ENCODE measurements around the gene GID8. TPM values are rescaled to one million over a fixed set of nuclear protein-coding genes. Genes with fewer than 3 reads are reported as not detected.

The GID8 gene
- polyA plus RNA-seq, 1 donor from 2014 or later = 54.8 TPM

DNA sequence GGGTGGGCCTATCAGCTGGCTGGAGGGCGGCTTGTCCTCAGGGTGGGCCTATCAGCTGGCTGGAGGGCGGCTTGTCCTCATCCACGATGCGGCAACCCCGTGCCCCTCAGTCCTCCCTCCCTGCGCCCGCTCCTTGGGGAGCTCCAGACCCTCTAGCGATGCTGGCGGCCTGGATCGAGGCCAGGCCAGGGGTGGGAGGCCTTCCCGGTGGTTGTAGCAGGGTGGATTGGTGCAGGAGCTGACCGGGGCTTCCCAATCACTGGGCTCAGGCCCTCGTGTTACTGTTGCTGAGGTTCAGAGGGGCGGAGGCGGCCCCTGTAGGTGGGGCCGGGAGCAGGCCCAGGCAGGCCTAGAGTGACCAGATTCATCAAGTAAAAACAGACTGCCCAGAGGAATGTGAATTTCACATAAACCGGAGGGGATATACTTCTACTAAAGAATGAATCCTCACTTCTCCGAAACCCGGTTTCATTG is 23.4 kb downstream of the GID8 start:
- H3K27ac ChIP-seq (ENCODE audit: low read length) = no peak overlapping the region
- no peak overlapping the region for H2AFZ ChIP-seq (ENCODE audit: low read depth, low read length)
- H4K20me1 ChIP-seq (ENCODE audit: insufficient read depth) = no peaks in the 10 kb centered on the region
- no peaks in the 10 kb centered on the region for H3F3A ChIP-seq (ENCODE audit: insufficient read depth, low read length, poor library complexity, severe bottlenecking)
- H3K9me2 ChIP-seq (ENCODE audit: insufficient read depth, low read length) = no peaks in the 10 kb centered on the region
- H3K79me2 ChIP-seq (replicated peaks; ENCODE audit: insufficient read depth, low read length) = no peaks in the 10 kb centered on the region
- no peaks in the 10 kb centered on the region for H3K9me3 ChIP-seq (ENCODE audit: low read length)
- no peak overlapping the region for H3K9ac ChIP-seq (ENCODE audit: low read length)
- H3K27me3 ChIP-seq (ENCODE audit: insufficient read depth, low read depth, low read length) = no peaks in the 10 kb centered on the region
- TF ChIP-seq TAF1 (IDR thresholded peaks at IDR 0.05; ENCODE audit: low read depth) = no peak
- TF ChIP-seq POLR2AphosphoS5 (IDR thresholded peaks at IDR 0.05) = no peak
- TF ChIP-seq, protein P1, sequence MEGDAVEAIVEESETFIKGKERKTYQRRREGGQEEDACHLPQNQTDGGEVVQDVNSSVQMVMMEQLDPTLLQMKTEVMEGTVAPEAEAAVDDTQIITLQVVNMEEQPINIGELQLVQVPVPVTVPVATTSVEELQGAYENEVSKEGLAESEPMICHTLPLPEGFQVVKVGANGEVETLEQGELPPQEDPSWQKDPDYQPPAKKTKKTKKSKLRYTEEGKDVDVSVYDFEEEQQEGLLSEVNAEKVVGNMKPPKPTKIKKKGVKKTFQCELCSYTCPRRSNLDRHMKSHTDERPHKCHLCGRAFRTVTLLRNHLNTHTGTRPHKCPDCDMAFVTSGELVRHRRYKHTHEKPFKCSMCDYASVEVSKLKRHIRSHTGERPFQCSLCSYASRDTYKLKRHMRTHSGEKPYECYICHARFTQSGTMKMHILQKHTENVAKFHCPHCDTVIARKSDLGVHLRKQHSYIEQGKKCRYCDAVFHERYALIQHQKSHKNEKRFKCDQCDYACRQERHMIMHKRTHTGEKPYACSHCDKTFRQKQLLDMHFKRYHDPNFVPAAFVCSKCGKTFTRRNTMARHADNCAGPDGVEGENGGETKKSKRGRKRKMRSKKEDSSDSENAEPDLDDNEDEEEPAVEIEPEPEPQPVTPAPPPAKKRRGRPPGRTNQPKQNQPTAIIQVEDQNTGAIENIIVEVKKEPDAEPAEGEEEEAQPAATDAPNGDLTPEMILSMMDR (IDR thresholded peaks at IDR 0.05; ENCODE audit: poor library complexity, severe bottlenecking) = no peak
- TF ChIP-seq RAD21 (conservative IDR thresholded peaks at IDR 0.05) = no peak
- TF ChIP-seq, protein P2, sequence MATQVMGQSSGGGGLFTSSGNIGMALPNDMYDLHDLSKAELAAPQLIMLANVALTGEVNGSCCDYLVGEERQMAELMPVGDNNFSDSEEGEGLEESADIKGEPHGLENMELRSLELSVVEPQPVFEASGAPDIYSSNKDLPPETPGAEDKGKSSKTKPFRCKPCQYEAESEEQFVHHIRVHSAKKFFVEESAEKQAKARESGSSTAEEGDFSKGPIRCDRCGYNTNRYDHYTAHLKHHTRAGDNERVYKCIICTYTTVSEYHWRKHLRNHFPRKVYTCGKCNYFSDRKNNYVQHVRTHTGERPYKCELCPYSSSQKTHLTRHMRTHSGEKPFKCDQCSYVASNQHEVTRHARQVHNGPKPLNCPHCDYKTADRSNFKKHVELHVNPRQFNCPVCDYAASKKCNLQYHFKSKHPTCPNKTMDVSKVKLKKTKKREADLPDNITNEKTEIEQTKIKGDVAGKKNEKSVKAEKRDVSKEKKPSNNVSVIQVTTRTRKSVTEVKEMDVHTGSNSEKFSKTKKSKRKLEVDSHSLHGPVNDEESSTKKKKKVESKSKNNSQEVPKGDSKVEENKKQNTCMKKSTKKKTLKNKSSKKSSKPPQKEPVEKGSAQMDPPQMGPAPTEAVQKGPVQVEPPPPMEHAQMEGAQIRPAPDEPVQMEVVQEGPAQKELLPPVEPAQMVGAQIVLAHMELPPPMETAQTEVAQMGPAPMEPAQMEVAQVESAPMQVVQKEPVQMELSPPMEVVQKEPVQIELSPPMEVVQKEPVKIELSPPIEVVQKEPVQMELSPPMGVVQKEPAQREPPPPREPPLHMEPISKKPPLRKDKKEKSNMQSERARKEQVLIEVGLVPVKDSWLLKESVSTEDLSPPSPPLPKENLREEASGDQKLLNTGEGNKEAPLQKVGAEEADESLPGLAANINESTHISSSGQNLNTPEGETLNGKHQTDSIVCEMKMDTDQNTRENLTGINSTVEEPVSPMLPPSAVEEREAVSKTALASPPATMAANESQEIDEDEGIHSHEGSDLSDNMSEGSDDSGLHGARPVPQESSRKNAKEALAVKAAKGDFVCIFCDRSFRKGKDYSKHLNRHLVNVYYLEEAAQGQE (IDR thresholded peaks at IDR 0.05; ENCODE audit: borderline replicate concordance) = no peak
- no peak for TF ChIP-seq SMC3 (conservative IDR thresholded peaks at IDR 0.05; ENCODE audit: poor library complexity)
- no peak for TF ChIP-seq MXI1 (conservative IDR thresholded peaks at IDR 0.05; ENCODE audit: poor library complexity, severe bottlenecking)
- no peak overlapping the region for H3K4me3 ChIP-seq (ENCODE audit: low read length)
- no peak overlapping the region for H3K4me2 ChIP-seq (ENCODE audit: low read length)
- no peaks in the 10 kb centered on the region for H3K36me3 ChIP-seq (ENCODE audit: insufficient read depth, low read length)

DNA sequence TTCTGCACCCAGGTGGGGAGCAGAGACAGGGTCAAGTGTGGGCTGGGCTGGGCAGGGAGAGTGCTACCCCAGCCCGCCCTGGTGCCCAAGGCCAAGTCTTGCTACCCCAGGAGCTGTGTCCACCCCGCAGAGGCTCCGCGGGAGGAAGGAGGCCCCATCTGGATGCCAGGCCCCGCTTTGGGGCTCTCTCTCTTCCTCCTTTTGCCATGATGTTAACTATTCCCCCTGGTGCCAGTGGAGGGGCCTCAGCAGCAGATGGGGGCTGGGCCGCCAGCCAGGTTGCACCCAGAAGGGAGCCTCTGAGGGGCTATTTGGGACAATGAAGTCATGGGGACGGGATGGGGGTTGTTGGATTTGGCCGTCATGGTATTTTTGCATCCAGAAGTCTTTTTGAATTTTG is 23.9 kb downstream of the GID8 start:
- H4K20me1 ChIP-seq (ENCODE audit: insufficient read depth) = no peaks in the 10 kb centered on the region

More for the DNA sequence above, 23.9 kb downstream of the GID8 start:
- Histone ChIP-seq H3K27me3 (ENCODE audit: insufficient read depth, low read depth, low read length) (no peaks in the 10 kb centered on the region), H3K4me3 (ENCODE audit: low read length) (no peak overlapping the region), H3K27ac (ENCODE audit: low read length) (no peak overlapping the region), H3K36me3 (ENCODE audit: insufficient read depth, low read length) (no peaks in the 10 kb centered on the region), H3K79me2 (replicated peaks; ENCODE audit: insufficient read depth, low read length) (no peaks in the 10 kb centered on the region), H2AFZ (ENCODE audit: low read depth, low read length) (no peak overlapping the region), H3K9me3 (ENCODE audit: low read length) (no peaks in the 10 kb centered on the region), H3K4me2 (ENCODE audit: low read length) (no peak overlapping the region), H3K9ac (ENCODE audit: low read length) (no peak overlapping the region), H3K9me2 (ENCODE audit: insufficient read depth, low read length) (no peaks in the 10 kb centered on the region), H3F3A (ENCODE audit: insufficient read depth, low read length, poor library complexity, severe bottlenecking) (no peaks in the 10 kb centered on the region)
- TF ChIP-seq EP300 (conservative IDR thresholded peaks at IDR 0.05; ENCODE audit: poor library complexity, severe bottlenecking) (no peak), SMC3 (conservative IDR thresholded peaks at IDR 0.05; ENCODE audit: poor library complexity) (no peak), TAF1 (IDR thresholded peaks at IDR 0.05; ENCODE audit: low read depth) (no peak), RAD21 (conservative IDR thresholded peaks at IDR 0.05) (no peak), EZH2 (IDR thresholded peaks at IDR 0.05; ENCODE audit: borderline replicate concordance, insufficient read depth, low read length, poor library complexity, severe bottlenecking) (no peak), MXI1 (conservative IDR thresholded peaks at IDR 0.05; ENCODE audit: poor library complexity, severe bottlenecking) (no peak), POLR2AphosphoS5 (IDR thresholded peaks at IDR 0.05) (no peak)
- TF ChIP-seq, protein P1 (IDR thresholded peaks at IDR 0.05; ENCODE audit: poor library complexity, severe bottlenecking) = no peak
- TF ChIP-seq, protein P2 (IDR thresholded peaks at IDR 0.05; ENCODE audit: borderline replicate concordance) = no peak
